ENCODE results near the gene NIPBL.
"Not testable (repeated sequence)": the region's sequence is repeated elsewhere in the genome, so short reads cannot be mapped to it uniquely, and the experiment has no call there.

NIPBL gene

GRCh38 chr5:36950586-36951457 lies 74.3 kb downstream of the NIPBL start:
- DNase-seq: no peak

DNA sequence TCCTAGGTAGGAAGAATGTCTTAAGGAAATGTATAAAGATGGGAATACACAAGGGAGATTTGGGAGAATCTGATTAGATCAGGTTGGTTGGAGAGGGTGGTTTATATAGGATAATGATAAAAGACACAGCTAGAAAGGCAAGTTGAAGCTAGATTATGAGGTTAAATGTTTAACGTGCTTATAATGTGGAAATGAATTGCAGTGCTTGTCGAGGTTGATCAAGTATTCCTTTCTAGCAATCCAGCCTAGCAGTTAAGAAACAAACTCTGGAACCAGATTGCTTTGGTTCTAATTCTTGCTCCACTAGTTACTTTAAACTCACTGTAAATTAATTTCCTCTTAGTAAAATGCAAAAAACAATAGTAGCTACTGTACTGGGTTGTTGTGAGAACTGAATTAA lies 76.5 kb downstream of the NIPBL start:
- no peak for DNase-seq

DNA sequence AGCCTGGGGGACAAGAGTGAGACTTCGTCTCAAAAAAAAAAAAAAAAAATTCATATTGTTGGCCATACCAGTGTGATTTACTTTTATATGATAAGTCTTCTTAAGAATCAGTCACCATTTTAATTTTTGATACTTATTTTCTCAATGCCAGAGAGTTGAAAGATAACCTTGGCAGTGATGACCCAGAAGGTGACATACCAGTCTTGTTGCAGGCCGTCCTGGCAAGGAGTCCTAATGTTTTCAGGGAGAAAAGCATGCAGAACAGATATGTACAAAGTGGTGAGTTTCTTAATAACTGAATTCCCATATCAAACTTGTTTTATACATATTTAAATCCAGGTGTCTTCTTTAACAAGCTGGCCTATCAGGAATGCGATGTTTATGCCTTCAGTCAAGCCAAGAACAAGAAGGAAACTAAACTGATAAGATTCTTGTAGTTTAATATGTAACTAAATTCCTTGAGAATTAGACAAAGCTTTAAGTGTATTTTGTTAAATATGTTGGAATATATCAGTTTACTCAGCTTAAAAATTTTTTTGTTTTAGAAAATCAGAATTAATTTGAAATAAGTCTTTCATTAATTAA lies 81.5 kb downstream of the NIPBL start:
- no peak for DNase-seq

- DNase-seq: no peak
These were observed 82.0 kb downstream of the NIPBL start for GRCh38 chr5:36958612-36959011.

GRCh38 chr5:36965179-36965578 lies 88.6 kb downstream of the NIPBL start:
- no peak for DNase-seq

DNA sequence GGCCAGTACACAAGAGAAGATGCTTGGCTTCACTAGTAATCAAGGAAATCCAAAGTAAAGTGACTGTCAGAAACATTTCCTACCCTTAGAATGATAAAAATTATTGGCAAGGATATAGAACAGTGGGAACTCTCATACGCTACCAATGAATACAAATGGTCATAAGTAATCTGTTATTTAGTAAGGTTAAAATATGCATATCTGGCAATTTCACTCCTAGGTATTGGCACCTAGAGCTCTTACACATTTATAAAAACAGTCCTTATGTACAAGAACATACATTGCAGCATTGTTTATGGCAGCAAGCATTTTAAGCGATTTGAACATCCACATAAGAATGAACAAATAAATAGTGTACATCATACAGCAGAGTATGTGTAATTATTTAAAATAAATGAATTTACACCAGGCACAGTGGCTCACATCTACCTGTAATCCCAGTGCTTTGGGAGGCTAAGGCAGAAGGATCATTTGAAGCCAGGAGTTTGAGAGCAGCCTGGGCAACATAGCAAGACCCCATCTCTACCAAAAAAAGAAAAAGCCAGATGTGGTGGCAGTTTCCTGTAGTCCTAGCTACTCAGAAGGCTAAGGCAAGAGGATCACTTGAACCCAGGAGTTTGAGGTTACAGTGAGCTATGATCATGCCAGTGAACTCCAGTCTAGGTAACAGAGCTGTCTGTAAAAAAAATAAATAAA lies 93.3 kb downstream of the NIPBL start:
- DNase-seq: no peak

- DNase-seq: no peak
These were observed 101.6 kb downstream of the NIPBL start for GRCh38 chr5:36978196-36978595.

GRCh38 chr5:36982146-36982545 lies 105.6 kb downstream of the NIPBL start:
- no peak for DNase-seq

DNA sequence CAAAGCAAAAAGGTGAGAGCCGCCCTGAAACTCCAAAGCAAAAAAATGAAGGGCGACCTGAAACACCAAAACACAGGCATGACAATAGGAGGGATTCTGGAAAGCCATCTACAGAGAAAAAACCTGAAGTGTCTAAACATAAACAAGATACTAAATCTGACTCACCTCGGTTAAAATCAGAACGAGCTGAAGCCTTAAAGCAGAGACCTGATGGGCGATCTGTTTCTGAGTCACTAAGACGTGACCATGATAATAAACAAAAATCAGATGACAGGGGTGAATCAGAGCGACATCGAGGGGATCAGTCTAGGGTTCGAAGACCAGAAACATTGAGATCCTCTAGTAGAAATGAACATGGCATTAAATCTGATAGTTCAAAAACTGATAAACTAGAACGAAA lies 108.8 kb downstream of the NIPBL start:
- DNase-seq: no peak

DNA sequence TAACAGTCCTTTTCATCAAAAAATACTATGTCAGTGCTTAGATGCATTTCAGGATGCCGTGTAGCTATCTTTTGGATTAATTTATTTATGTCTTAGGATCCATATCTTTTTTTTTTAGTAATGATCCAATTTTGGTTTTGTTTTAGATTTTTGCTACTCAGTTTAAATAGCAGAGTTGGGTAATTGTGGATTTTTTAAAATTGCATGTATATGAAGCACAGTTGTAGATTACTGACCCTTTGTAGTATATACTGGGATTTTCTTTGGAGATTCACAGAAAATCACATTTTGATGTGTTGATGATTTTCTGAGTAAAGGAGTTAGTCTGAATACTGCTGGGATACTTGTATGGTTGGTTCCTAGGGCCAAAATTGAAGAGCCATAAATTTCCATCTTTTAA lies 111.8 kb downstream of the NIPBL start:
- DNase-seq: no peak

DNA sequence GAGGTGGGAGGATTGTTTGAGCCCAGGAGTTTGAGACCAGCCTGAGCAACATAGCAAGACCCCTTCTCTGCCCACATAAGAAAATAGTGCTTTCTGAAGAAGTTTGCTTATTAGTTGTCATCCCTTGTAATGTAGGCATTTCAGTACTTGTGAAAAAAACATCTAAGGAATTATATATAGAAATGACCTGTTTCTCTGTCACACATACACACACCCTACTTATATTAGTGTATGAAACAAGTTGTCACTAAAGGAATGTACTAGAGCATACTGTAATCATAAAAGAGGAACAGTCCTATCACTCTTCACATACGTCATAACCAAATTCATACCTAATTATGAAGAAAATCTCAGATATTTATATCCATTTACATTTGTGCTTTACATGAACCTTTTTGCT lies 122.0 kb downstream of the NIPBL start:
- no peak for DNase-seq

- no peak for DNase-seq
These were observed 125.7 kb downstream of the NIPBL start for GRCh38 chr5:37002176-37002751.

DNA sequence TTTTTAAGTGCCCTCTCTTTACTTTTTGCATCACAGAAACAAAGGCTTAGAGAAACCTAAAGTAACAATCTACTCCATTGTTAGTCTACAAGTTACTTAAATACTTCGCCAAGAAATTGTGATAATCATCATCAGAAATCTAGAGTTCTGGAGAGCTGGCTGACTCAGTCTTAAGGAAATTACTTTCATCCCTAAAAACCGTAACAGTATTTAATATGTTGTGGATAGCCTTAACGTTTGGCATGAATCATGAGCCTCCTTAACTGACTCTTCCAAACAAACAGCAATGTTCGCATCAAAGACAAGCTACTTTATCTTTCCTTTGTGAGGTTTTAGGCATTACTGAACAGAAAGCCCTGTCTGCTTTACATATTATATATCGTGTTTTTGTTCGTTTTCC lies 128.7 kb downstream of the NIPBL start:
- no peak for DNase-seq

- no peak for DNase-seq
These were observed 129.5 kb downstream of the NIPBL start for GRCh38 chr5:37005946-37006540.

GRCh38 chr5:37013181-37013580 lies 136.6 kb downstream of the NIPBL start:
- not testable (repeated sequence) for DNase-seq

DNA sequence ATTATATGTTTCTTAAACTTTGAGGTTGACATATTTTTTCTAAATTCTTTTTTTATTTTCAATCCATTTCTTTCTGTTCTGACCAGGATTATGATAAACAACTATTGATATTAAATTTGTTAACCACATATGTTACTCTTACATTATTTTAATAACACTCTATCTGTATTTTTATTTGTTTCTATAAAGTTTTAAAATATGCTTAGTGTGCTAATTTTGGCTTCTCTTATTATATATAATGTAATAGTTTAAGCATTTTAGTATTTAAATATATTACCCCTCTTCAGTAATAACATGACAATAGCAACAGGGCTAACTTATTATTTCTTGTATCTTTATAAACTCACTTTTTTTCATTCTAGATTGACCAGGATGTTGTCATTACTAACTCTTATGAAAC lies 137.8 kb downstream of the NIPBL start:
- DNase-seq: no peak

DNA sequence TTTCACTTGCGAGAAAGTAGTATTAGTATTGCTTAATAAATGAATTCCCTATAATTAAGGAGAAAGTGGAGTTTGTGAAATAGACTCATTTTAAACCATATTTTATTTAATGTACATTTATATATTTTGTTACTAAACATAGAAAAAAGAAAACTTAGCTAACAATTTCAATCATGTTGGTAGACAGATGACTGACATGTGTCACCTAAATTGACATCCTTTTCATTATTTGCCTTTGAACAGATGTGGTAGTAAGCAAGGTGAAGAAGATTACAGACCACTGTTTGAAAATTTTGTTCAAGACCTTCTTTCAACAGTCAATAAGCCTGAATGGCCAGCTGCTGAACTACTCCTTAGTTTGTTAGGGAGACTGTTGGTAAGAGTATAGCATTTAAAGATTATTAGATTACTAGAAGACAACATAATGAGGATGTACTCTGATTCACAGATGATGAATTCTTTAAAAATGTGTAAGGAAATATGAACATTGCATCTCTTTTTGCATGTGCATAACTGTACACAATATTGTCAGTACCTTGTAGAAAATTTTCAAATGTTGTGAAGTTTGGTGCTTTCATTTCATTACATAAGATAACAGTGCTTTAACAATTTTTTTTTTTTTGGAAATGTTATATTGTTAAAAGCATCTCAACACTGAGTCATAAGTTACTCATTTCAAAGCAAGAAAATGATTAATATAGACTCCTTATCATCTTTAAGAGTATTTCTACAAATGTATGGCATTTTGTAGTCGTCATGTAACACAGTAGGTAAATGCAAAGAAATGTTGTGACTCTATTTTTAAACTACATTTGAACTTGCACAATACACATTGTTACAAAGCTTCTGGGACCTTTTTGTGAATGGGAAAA lies 139.5 kb downstream of the NIPBL start:
- no peak for DNase-seq

GRCh38 chr5:37028910-37029309 lies 152.3 kb downstream of the NIPBL start:
- no peak for DNase-seq

- DNase-seq: no peak
These were observed 152.9 kb downstream of the NIPBL start for GRCh38 chr5:37029436-37029835.

GRCh38 chr5:37034955-37035354 lies 158.4 kb downstream of the NIPBL start:
- no peak for DNase-seq

- DNase-seq: no peak
These were observed 161.3 kb downstream of the NIPBL start for GRCh38 chr5:37037840-37038239.

DNA sequence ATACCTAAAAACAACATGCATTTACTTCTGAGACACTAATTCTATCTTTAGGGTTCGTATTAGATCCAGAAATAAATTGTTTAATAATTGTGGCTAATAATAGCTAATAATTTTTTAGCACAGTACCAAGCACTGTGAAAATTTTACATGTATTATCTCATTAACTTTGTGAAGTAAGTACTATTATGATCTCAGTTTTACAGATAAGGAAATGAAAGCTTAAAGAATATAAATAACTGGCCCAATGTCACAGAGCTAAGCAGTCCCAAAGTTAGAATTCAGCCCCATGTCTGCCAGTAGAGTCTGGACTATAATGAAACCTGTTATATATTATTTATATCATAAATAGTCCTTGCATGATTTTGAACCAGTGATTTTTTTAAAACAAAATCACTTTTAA lies 163.3 kb downstream of the NIPBL start:
- DNase-seq: no peak
